Measurements from ENCODE around the gene PEX19.

PEX19 gene

GRCh38 chr1:160236806-160237205 lies 48.1 kb downstream of the PEX19 start:
- no peak for DNase-seq

GRCh38 chr1:160232911-160233310 lies 52.0 kb downstream of the PEX19 start:
- DNase-seq = no peak

GRCh38 chr1:160228431-160228830 lies 56.5 kb downstream of the PEX19 start:
- no peak for DNase-seq

- no peak for DNase-seq
Observed at GRCh38 chr1:160227561-160227960, 57.4 kb downstream of the PEX19 start.

- no peak for DNase-seq
Observed at GRCh38 chr1:160227034-160227433, 57.9 kb downstream of the PEX19 start.
